GM12878 (cell line): ENCODE results near the gene APC2. TPM values are rescaled to one million over a fixed set of nuclear protein-coding genes. Genes with fewer than 3 reads are reported as not detected.

Source experiments
- ATAC-seq: fragments of 200-7000 bp; cut with Tn5 transposase; 3 replicates; pipeline ENCODE4 v1.9.1; 2020; ENCODE audit warnings: mild to moderate bottlenecking, moderate library complexity
- BruUV-seq: library from RNA; stranded (reverse); fragments of 400-500 nt; replicated peaks from 2 replicates; lab custom pipeline; 2021; lab: Mats Ljungman, UMichigan
- CTCF ChIA-PET: fragments of 300-600 bp; sonication (Branson Sonifier 250); formaldehyde crosslinking; extraction: SDS; loops from one replicate; lab custom pipeline; 2021; ENCODE audit warnings: inconsistent platforms; lab: Yijun Ruan, JAX
- POLR2A ChIA-PET: fragments of 350-600 bp; formaldehyde crosslinking; extraction: SDS; loops from one replicate; lab custom pipeline; 2021; ENCODE audit warnings: inconsistent platforms; lab: Charles Lee
- RAD21 ChIA-PET: fragments of 300-600 bp; sonication (Branson Sonifier 250); formaldehyde crosslinking; loops from one replicate; lab custom pipeline; 2023; ENCODE audit warnings: antibody characterized with exemption; ENCODE audit not compliant: unreplicated experiment; lab: Charles Lee
- SMC1A ChIA-PET: fragments of 300-600 bp; sonication (Branson Sonifier 250); formaldehyde crosslinking; loops from one replicate; lab custom pipeline; 2023; ENCODE audit not compliant: unreplicated experiment, uncharacterized antibody; lab: Charles Lee
- DNase-seq: peaks from one replicate; pipeline ENCODE4 v3.0.0-alpha.2; 2011; ENCODE audit warnings: low read depth, low spot score
- FAIRE-seq: peaks from 3 replicates; lab custom pipeline; 2011; peaks lifted over from hg19 to GRCh38; lab: Jason Lieb, UNC
- H2AFZ ChIP-seq: 2 replicates; pipeline ENCODE4 v1.6.0; 2011; ENCODE audit warnings: low read depth, low read length, control low read depth; ENCODE audit not compliant: control insufficient read depth
- H3K27ac ChIP-seq: 2 replicates; pipeline ENCODE4 v1.5.1; 2011; ENCODE audit warnings: control low read depth; ENCODE audit not compliant: control insufficient read depth, insufficient read depth
- H3K27me3 ChIP-seq, 2 experiments: replicated peaks in 1 of 2; 2 replicates each; pipeline versions ENCODE4 v1.6.0 to v1.6.1; 2011; ENCODE audit warnings: low read length in 1 of 2; ENCODE audit not compliant: control insufficient read depth in 2 of 2, insufficient read depth in 2 of 2
- H3K36me3 ChIP-seq, 2 experiments: 2 replicates each; pipeline ENCODE4 v1.5.1; 2011; ENCODE audit warnings: low read length in 1 of 2; ENCODE audit not compliant: control insufficient read depth in 2 of 2, insufficient read depth in 2 of 2
- H3K4me1 ChIP-seq: 2 replicates; pipeline ENCODE4 v1.6.1; 2011; ENCODE audit warnings: mild to moderate bottlenecking, low read length, moderate library complexity, mixed read lengths; ENCODE audit not compliant: control insufficient read depth, insufficient read depth
- H3K4me2 ChIP-seq: 2 replicates; pipeline ENCODE4 v1.6.0; 2011; ENCODE audit warnings: control low read depth; ENCODE audit not compliant: control insufficient read depth, insufficient read depth
- H3K4me3 ChIP-seq: fragments of 200-600 bp; sonication (generic); 2 replicates; pipeline ENCODE4 v1.5.1; 2016
- H3K79me2 ChIP-seq: 2 replicates; pipeline ENCODE4 v1.6.0; 2011; ENCODE audit warnings: low read length; ENCODE audit not compliant: control insufficient read depth, insufficient read depth
- H3K9ac ChIP-seq: 2 replicates; pipeline ENCODE4 v1.8.0; 2011; ENCODE audit warnings: low read length, control low read depth, mixed read lengths; ENCODE audit not compliant: control insufficient read depth, insufficient read depth
- H3K9me3 ChIP-seq: replicated peaks from 3 replicates; pipeline ENCODE4 v1.5.1; 2011; ENCODE audit warnings: mild to moderate bottlenecking, low read length; ENCODE audit not compliant: control insufficient read depth, insufficient read depth
- H4K20me1 ChIP-seq: 2 replicates; pipeline ENCODE4 v1.6.0; 2011; ENCODE audit not compliant: control insufficient read depth, insufficient read depth
- ATF7 ChIP-seq: fragments of 450-650 bp; IDR thresholded peaks from 2 replicates; pipeline ENCODE4 v1.6.1; 2016; ENCODE audit warnings: low read depth, mild to moderate bottlenecking
- CHD2 ChIP-seq: IDR thresholded peaks from 2 replicates; pipeline ENCODE4 v1.6.1; 2011; ENCODE audit warnings: low read depth, low read length, improper control_type of control experiment, borderline replicate concordance
- CHD4 ChIP-seq: fragments of 200-600 bp; sonication (generic); IDR thresholded peaks from 2 replicates; pipeline ENCODE4 v1.6.1; 2016; ENCODE audit warnings: mild to moderate bottlenecking
- CREB1 ChIP-seq: IDR thresholded peaks from 2 replicates; pipeline ENCODE4 v1.6.1; 2012; ENCODE audit warnings: low read depth, mild to moderate bottlenecking, inconsistent platforms
- HDGF ChIP-seq: fragments of 450-650 bp; IDR thresholded peaks from 2 replicates; pipeline ENCODE4 v1.6.1; 2016; ENCODE audit warnings: antibody characterized with exemption
- KAT2A ChIP-seq: conservative IDR thresholded peaks from 2 replicates; pipeline ENCODE4 v1.6.1; 2011; ENCODE audit warnings: low read depth, low read length; ENCODE audit not compliant: control insufficient read depth
- MYB ChIP-seq: fragments of 150-350 bp; IDR thresholded peaks from 2 replicates; pipeline ENCODE4 v1.6.1; 2014; ENCODE audit warnings: mild to moderate bottlenecking, low read depth, low read length, borderline replicate concordance
- NFYA ChIP-seq: IDR thresholded peaks from 2 replicates; pipeline ENCODE4 v1.6.1; 2011; ENCODE audit warnings: low read depth, mild to moderate bottlenecking, low read length, improper control_type of control experiment, borderline replicate concordance
- RELA ChIP-seq: fragments of 450-650 bp; IDR thresholded peaks from 2 replicates; pipeline ENCODE4 v1.8.0; 2014; ENCODE audit warnings: borderline replicate concordance; ENCODE audit not compliant: partially characterized antibody
- SMAD5 ChIP-seq: IDR thresholded peaks from 2 replicates; pipeline ENCODE4 v1.6.1; 2016; ENCODE audit warnings: antibody characterized with exemption, low read depth
- WGBS: methylation state at CpG from one replicate; pipeline ENCODE4 v1.1.6; 2016; ENCODE audit warnings: low lambda C conversion rate; ENCODE audit not compliant: insufficient replicate concordance, insufficient coverage; ENCODE audit errors: missing lambda C conversion rate; 5-methylcytosine and 5-hydroxymethylcytosine counted together
- in situ Hi-C: fragments of 300-500 bp; cut with MboI; formaldehyde crosslinking; loops from 9 replicates; pipeline ENCODE4 v1.14.3; 2018; ENCODE audit warnings: mixed read lengths
- intact Hi-C: fragments of 100-400 bp; cut with micrococcal nuclease; formaldehyde crosslinking; loops from one replicate; pipeline ENCODE4 v1.14.2; 2022; ENCODE audit not compliant: unreplicated experiment
- polyA plus RNA-seq, 11 experiments: library from polyadenylated mRNA; depleted of rRNA in 4 of 11; unstranded in 6 of 11; stranded (reverse) in 5 of 11; fragments of >200 nt; fragmentation: Nextera tagmentation in 4 of 11; fragmentation: Illumina TruSeq in 1 of 11; extraction: Ambion mirVana in 4 of 11; extraction: Trizol in 1 of 11; gene quantifications; 1 replicate in 1 of 11; 2 replicates in 10 of 11; pipeline versions ENCODE4 v1.2.1 to v1.2.3, GENCODE V29; 2011 to 2016; ENCODE audit warnings: inconsistent platforms in 2 of 11, missing spikeins in 2 of 11, low read depth in 1 of 11
- total RNA-seq, 4 experiments: library from RNA; depleted of rRNA in 3 of 4; stranded (reverse); fragments of >200 nt in 3 of 4; fragmentation: Illumina TruSeq in 1 of 4; extraction: Trizol in 1 of 4; gene quantifications; 2 replicates each; pipeline versions ENCODE4 v1.2.1 to v1.2.3, GENCODE V29; 2013 to 2021
- TF ChIP-seq, protein P1 (sequence below): fragments of 450-650 bp; formaldehyde crosslinking; IDR thresholded peaks from 2 replicates; pipeline ENCODE4 v1.5.0; 2022; ENCODE audit warnings: mild to moderate bottlenecking, missing genetic modification characterization

Gene APC2
- total and polyA plus RNA-seq, 10 of the 15 experiments (the other 5 are each of a cell fraction or from before 2014, with no cell fraction given): under 0.01 to 0.73 (median 0.04) TPM; not detected in 5

- no peak for FAIRE-seq
- H3K79me2 ChIP-seq: peaks cover 8% of the 10 kb centered on the region
- no peaks in the 10 kb centered on the region for H3K36me3 ChIP-seq
- POLR2A ChIA-PET: no interaction called here
- WGBS: 78% methylated on average over 31 of the region's 31 CpGs
- no peak overlapping the region for H3K9ac ChIP-seq
- peaks cover 3 to 22% of the 10 kb centered on the region in 2 experiments for H3K27me3 ChIP-seq
- no TSS peak for BruUV-seq
- H3K4me1 ChIP-seq: peaks cover 7% of the 10 kb centered on the region
- CTCF ChIA-PET: no interaction called here
- H4K20me1 ChIP-seq: peaks cover 7% of the 10 kb centered on the region
- RAD21 ChIA-PET: no interaction called here
- SMC1A ChIA-PET: no interaction called here
- no peak overlapping the region for H3K27ac ChIP-seq
- H3K4me3 ChIP-seq: no peak overlapping the region
- no peaks in the 10 kb centered on the region for H3K9me3 ChIP-seq
- no peak for TF ChIP-seq SMAD5
- no peak for TF ChIP-seq CREB1
- TF ChIP-seq KAT2A: no peak
- no peak for TF ChIP-seq HDGF
- TF ChIP-seq CHD2: no peak
- TF ChIP-seq RELA: no peak
- no peak for TF ChIP-seq NFYA
- TF ChIP-seq, protein P1, sequence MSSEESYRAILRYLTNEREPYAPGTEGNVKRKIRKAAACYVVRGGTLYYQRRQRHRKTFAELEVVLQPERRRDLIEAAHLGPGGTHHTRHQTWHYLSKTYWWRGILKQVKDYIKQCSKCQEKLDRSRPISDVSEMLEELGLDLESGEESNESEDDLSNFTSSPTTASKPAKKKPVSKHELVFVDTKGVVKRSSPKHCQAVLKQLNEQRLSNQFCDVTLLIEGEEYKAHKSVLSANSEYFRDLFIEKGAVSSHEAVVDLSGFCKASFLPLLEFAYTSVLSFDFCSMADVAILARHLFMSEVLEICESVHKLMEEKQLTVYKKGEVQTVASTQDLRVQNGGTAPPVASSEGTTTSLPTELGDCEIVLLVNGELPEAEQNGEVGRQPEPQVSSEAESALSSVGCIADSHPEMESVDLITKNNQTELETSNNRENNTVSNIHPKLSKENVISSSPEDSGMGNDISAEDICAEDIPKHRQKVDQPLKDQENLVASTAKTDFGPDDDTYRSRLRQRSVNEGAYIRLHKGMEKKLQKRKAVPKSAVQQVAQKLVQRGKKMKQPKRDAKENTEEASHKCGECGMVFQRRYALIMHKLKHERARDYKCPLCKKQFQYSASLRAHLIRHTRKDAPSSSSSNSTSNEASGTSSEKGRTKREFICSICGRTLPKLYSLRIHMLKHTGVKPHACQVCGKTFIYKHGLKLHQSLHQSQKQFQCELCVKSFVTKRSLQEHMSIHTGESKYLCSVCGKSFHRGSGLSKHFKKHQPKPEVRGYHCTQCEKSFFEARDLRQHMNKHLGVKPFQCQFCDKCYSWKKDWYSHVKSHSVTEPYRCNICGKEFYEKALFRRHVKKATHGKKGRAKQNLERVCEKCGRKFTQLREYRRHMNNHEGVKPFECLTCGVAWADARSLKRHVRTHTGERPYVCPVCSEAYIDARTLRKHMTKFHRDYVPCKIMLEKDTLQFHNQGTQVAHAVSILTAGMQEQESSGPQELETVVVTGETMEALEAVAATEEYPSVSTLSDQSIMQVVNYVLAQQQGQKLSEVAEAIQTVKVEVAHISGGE (CRISPR knock-in tag): no peak
- no peak for TF ChIP-seq CHD4
- no peak for TF ChIP-seq MYB
- no peak for TF ChIP-seq ATF7
- no peak for ATAC-seq
- intact Hi-C loops (no loop called here), in situ Hi-C loops (no loop called here)
- no peak overlapping the region for H2AFZ ChIP-seq
- no peak for DNase-seq
- no peak overlapping the region for H3K4me2 ChIP-seq
These were observed 24.3 kb downstream of the APC2 start for GRCh38 chr19:1474011-1474764.
